NCI-H82 (cell line): ENCODE data around the gene ADPRM.

Experiments used
- DNase-seq: peaks from one replicate; lab custom pipeline; 2025; lab: John Stamatoyannopoulos, UW

ADPRM gene

GRCh38 chr17:10697092-10698081, at the start of gene ADPRM, which contains the start of gene SCO1:
Gene ADPRM (plus strand): TSS chr17:10697594. CDS start chr17:10704927, 7,333 bp downstream.
Gene SCO1 (minus strand): TSS chr17:10697533. CDS start chr17:10697507, 26 bp downstream.
- peak; percentile 99 for DNase-seq

GRCh38 chr17:10648381-10648780, 49.0 kb upstream of the ADPRM start:
- no peak for DNase-seq

- DNase-seq = no peak
Measured at GRCh38 chr17:10648956-10649355, 48.4 kb upstream of the ADPRM start.

DNA sequence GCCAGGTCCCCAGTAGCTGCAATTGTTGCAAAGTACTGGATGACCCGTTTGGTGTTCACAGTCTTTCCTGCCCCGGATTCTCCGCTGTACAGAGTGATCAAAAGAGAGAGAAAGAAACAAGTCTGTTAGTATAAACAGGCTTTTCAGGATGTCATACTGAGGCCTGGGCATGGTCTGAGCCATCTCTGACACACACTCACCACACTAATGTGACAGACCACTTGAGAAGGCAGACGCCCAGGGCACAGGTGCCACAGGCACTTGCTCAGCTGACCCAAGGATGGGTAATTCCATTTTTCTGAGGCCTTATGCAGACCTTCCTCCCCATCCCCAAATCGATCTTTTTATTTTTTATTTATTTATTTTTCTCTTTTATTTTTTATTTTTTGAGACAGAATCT, 47.8 kb upstream of the ADPRM start:
- no peak for DNase-seq

DNA sequence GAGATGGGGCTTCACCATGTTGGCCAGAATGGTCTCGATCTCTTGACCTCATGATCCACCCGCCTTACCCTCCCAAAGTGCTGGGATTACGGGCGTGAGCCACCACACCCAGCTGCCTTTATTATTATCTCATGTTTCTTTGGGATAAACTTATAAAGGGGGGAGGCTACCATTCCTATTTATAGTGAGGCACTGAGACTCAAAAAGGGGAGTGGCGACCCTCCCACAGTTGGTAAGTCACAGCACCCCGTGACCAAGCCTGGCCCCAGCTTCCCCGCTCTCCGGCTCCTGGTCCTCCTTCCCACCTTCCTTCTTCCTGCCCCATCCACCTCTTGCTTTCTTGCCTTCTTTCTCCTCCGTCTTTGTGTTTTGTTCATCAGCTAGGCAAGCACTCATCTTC, 45.5 kb upstream of the ADPRM start:
- no peak for DNase-seq

- no peak for DNase-seq
Measured at GRCh38 chr17:10652984-10653659, 44.3 kb upstream of the ADPRM start.

GRCh38 chr17:10653987-10654386, 43.4 kb upstream of the ADPRM start:
- DNase-seq = no peak

GRCh38 chr17:10657148-10657547, 40.2 kb upstream of the ADPRM start, which contains the start of gene MYH3:
Gene MYH3 (minus strand): TSS chr17:10657309. CDS start chr17:10655064, 2,245 bp downstream.
- DNase-seq = no peak

GRCh38 chr17:10657879-10658278, 39.5 kb upstream of the ADPRM start:
- peak; percentile 97 for DNase-seq

DNA sequence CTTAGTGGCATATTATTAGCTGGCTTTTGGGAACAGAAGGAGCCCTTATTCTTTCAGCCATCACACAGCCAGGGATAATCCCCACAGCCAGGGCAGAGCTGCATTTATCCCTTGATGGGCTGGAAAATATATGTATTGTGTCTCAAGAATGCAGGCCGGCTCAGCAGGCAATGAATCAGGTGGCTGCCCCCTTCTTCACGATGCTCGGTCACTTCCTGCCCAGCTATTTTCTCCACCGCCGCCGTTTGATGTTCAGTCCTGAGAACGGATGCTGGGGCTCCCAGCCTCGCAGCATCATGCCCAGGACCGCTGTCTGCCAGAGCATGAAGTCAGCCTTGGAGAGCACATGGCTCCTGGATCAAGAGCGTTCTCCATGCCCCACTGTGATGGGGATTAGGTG, 36.0 kb upstream of the ADPRM start:
- peak; percentile 81 for DNase-seq

DNA sequence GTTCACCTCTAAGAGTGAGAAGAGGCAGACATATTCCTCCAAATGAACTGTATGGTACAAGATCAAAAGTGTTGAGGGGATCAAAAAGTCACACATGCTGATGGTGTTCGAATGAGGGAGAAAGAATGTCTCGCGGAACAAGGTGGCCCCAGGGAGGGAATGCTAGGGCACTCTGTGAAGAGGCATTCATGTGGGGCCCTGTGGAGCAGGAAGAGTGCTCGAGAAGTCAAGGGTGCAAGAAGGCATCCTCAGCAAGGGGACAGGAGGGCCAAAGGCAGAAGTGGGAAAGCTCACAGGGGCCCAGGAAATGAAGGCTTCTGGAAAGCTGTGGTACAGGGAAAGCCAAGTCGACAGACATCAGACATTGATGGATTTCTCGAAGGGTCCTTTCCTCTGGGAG, 34.2 kb upstream of the ADPRM start:
- no peak for DNase-seq

DNA sequence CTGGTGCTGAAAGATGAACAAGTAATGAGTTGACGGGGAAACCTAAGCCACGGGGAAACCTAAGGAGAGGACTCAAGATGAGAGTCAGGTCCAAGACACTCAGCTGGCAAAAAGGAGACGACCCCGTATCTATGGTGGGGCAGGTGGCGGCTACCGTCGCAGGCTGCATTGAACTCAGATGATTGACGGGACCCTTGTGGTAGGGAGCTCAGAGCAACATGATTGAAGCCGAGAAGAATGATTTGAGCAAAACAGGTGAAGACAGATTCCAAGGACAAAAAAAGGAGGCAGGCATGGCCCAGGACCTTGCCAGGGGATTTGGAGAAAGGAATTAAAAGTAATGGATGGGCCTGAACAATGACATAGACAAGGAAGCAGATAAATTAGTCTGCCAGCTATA, 32.8 kb upstream of the ADPRM start:
- DNase-seq = no peak

DNA sequence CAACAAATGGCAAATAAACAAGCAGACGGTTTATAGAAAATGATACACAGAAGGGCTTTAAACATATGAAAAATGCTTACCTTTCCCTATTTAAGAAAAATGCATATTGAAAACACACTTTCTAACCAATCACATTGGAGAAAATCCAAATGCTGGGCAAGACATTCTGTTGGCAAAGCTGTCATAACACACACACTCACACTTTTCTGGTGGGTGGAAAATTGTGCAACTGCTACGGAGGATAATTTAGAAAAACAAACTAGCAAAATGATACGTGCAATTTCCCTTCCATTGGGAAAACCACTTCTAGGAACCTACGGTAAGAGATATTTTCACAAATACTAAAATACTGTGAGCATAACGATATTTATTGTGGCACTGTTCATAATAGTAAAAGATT, 30.5 kb upstream of the ADPRM start:
- DNase-seq = no peak

- no peak for DNase-seq
Measured at GRCh38 chr17:10668775-10669174, 28.6 kb upstream of the ADPRM start.

GRCh38 chr17:10673312-10673711, 24.1 kb upstream of the ADPRM start:
- DNase-seq = no peak

DNA sequence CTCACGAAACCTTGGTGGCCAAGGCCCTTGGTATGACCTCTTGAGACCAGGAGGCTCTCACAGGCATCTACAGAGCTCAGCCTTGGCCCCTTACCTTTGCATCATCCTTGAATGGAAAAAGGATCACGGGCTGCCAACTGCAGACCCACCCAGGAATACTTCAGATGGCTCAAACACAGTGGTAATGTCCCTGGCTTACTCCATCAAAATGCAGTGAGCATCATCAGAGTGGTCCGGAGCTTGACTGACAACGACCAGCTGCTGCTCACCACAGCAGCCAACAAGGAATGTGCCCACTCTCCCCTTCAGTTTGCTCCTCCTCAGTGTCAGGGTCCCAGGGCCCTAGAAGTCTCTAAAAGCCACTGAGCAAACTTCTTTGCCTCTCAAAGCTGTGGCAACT, 22.7 kb upstream of the ADPRM start:
- no peak for DNase-seq

DNA sequence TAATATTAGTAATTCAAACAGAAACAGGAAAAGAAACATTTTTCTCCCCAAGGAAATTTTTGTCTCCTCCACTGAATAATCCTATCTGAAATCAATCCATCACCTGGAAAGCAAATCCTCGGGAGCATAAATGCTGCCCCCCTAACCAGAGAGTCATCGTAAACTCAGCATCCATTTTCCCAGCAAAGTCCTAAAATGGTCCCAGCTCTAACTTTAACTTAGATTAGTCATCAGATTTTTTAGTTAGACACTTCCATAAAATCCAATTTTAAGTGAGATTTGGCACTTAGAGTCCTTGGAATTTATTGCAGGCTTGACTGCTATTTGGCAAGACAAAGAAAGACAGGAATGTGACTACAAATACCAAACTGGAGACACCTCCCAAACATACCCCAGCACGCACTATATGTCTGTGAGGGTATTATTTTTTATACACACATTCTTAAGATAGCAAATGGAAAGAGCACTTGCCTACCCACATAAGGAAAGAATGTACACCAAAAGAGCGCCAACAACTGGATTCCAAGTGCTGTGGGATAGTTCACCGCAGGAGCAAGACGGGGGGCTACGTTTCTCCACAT, 15.4 kb upstream of the ADPRM start:
- no peak for DNase-seq

DNA sequence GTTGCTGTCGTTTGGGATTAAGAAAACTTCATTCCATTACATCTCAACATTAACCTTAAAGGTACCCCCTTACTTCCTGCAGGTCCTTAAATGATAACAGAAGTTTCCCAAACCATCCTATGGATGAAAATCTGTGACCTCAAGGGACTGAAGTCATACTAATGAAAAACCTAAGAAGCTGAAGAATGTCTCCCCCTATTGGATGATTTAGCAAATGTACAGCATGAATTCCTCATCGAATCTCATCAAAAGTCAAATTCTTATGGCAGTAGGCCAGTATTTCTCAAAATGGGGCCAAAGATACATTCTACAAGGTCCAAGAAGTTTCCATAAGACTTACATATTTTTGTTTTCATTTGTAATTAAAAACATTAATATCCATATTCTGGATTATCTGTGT, 13.5 kb upstream of the ADPRM start:
- peak; percentile 52 for DNase-seq

DNA sequence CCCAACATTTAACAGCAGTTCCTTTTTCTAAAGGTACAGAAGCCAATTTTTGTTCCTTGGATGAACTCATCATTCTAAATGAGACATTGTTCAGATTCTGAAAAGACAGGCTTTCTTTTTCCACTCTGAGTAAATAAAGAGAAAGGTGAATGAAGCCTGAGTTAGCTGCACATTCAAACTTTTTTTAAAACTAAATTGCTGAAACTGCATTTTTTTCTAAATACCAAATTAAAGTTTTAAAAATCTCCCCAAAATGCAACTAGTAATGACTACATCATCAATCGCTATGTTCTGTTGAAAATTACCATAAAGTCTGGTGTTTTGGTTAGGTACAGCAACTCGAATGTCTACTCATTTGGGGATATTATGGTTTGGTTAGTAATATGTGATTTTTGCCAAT, 9.9 kb upstream of the ADPRM start:
- DNase-seq = no peak

DNA sequence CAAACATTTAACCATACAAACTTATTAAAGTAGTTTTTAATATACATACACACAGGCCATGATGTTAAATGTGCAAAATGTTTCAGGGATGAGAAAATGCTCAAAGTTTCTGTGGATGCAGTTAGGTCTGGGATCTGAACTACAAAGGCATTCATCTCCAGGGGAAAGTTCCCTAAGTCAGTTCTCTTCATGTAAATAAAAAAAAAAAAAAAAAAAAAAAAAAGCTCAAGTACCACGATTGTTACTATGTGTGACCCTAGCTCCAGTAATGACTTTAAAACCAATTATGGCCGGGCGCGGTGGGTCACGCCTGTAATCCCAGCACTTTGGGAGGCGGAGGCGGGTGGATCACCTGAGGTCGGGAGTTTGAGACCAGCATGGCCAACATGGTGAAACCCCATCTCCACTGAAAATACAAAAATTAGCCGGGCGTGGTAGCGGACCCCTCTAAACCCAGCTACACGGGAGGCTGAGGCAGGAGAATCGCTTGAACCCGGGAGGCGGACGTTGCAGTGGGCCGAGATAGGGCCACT, 1.5 kb upstream of the ADPRM start:
- DNase-seq = peak; percentile 73

- DNase-seq = peak; percentile 44
Measured at GRCh38 chr17:10698096-10698818, 863 bp downstream of the ADPRM start.

DNA sequence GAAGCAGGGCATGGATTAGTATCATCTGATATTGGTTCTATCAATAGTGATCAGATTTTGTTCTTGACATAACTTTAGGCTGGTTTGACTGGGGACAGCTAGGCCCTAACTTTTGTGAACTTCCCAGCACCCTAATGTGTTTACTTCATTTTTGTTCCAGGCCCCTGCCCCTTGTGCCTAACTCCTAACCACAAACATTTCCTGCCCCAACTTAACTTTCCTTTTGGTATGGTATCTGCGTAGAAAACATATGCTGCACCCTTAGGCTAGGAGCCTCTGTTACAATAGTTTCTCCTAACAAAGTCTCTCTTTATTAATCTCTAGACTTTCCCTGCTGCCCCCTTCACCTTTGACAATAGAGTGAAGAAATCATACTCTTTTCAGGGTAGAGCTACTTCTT, 2.5 kb downstream of the ADPRM start:
- no peak for DNase-seq
